K562 (cell line): Measurements from ENCODE around the gene GPR142. TPM values are rescaled to one million over a fixed set of nuclear protein-coding genes. Genes with fewer than 3 reads are reported as not detected.

Experiments
- ZBTB40 ChIP-seq, 2 experiments: fragments of 450-650 bp in 1 of 2; sonication (generic) in 1 of 2; formaldehyde crosslinking in 1 of 2; IDR thresholded peaks; 2 replicates each; pipeline versions ENCODE4 v1.7.1 to v1.9.0; 2016 to 2022; ENCODE audit warnings: inconsistent platforms in 1 of 2, mild to moderate bottlenecking in 1 of 2, missing genetic modification reagents in 1 of 2
- polyA plus RNA-seq, 8 experiments: library from polyadenylated mRNA; depleted of rRNA in 4 of 8; stranded (reverse) in 5 of 8; unstranded in 3 of 8; fragments of >200 nt; fragmentation: Nextera tagmentation in 2 of 8; fragmentation: Illumina TruSeq in 1 of 8; extraction: Ambion mirVana in 2 of 8; extraction: Trizol in 1 of 8; gene quantifications; 2 replicates each; pipeline versions ENCODE4 v1.2.1 to v1.2.3, GENCODE V29; 2011 to 2014; ENCODE audit warnings: inconsistent platforms in 1 of 8, missing spikeins in 1 of 8
- total RNA-seq, 7 experiments: library from RNA; depleted of rRNA in 6 of 7; stranded (reverse); fragments of >200 nt in 6 of 7; fragmentation: Illumina TruSeq in 2 of 7; extraction: Trizol in 2 of 7; gene quantifications; 2 replicates each; pipeline versions ENCODE4 v1.2.1 to v1.2.3, GENCODE V29; 2011 to 2021; ENCODE audit warnings: low replicate concordance in 1 of 7

The GPR142 gene
- total and polyA plus RNA-seq, 9 of the 15 experiments (the other 6 are each of a cell fraction or from before 2014, with no cell fraction given), result not detected

DNA sequence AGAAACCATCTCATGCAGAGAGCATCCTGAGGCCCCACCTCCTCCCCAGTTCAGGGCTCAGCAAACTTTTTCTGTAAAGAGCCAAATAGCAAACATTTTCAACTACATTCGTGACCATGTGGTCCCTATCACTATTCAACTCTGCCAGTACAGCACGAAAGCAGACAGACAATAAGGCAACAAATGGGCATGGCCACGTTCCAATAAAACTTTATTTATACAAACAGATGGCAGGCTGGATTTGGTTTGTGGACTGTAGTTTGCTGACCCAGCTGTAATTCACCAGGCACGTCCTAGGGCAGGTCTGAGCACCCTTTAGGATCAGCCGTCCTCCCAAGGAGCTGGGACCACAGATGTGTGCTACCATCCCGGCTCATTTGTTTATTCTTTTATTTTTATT is 37.5 kb downstream of the GPR142 start (continued):
- TF ChIP-seq ZBTB40 (IDR thresholded peaks at IDR 0.05) (peak; percentile 96), ZBTB40 (CRISPR knock-in tag; IDR thresholded peaks at IDR 0.05) (peak; percentile 96)
